ENCODE results near the gene ELF4.
A peak's percentile ranks its signal among the peaks of the same experiment; 100 is the strongest.
"Not testable (repeated sequence)": the region's sequence is repeated elsewhere in the genome, so short reads cannot be mapped to it uniquely, and the experiment has no call there.

ELF4 gene

GRCh38 chrX:130110379-130111219 lies at the start of gene ELF4:
TSS of gene ELF4 (minus strand) at chrX:130110497. CDS start at chrX:130081330, 29,167 bp downstream.
- peak; percentile 59 for DNase-seq (ENCODE audit: low spot score)

- no peak for DNase-seq (ENCODE audit: low spot score)
Observed at GRCh38 chrX:130159776-130160175, 49.5 kb upstream of the ELF4 start.

GRCh38 chrX:130158311-130158710 lies 48.0 kb upstream of the ELF4 start:
- no peak for DNase-seq (ENCODE audit: low spot score)

- DNase-seq (ENCODE audit: low spot score): no peak
Observed at GRCh38 chrX:130155564-130155963, 45.3 kb upstream of the ELF4 start.

- no peak for DNase-seq (ENCODE audit: low spot score)
Observed at GRCh38 chrX:130147631-130148030, 37.3 kb upstream of the ELF4 start.

GRCh38 chrX:130145123-130145522 lies 34.8 kb upstream of the ELF4 start:
- no peak for DNase-seq (ENCODE audit: low spot score)

GRCh38 chrX:130144509-130144908 lies 34.2 kb upstream of the ELF4 start:
- DNase-seq (ENCODE audit: low spot score): no peak

- DNase-seq (ENCODE audit: low spot score): no peak
Observed at GRCh38 chrX:130139474-130140201, 29.3 kb upstream of the ELF4 start.

- DNase-seq (ENCODE audit: low spot score): no peak
Observed at GRCh38 chrX:130136961-130137360, 26.7 kb upstream of the ELF4 start.

- no peak for DNase-seq (ENCODE audit: low spot score)
Observed at GRCh38 chrX:130136496-130136895, 26.2 kb upstream of the ELF4 start.

GRCh38 chrX:130130990-130131389 lies 20.7 kb upstream of the ELF4 start:
- no peak for DNase-seq (ENCODE audit: low spot score)

GRCh38 chrX:130125091-130125874 lies 15.0 kb upstream of the ELF4 start:
- DNase-seq (ENCODE audit: low spot score): no peak

- no peak for DNase-seq (ENCODE audit: low spot score)
Observed at GRCh38 chrX:130124577-130124976, 14.3 kb upstream of the ELF4 start.

GRCh38 chrX:130121505-130121800 lies 11.2 kb upstream of the ELF4 start:
- DNase-seq (ENCODE audit: low spot score): no peak

- peak; percentile 80 for DNase-seq (ENCODE audit: low spot score)
Observed at GRCh38 chrX:130120746-130121504, 10.6 kb upstream of the ELF4 start.

GRCh38 chrX:130120321-130120731 lies 10.0 kb upstream of the ELF4 start:
- DNase-seq (ENCODE audit: low spot score): no peak

GRCh38 chrX:130119312-130119898 lies 9.1 kb upstream of the ELF4 start:
- no peak for DNase-seq (ENCODE audit: low spot score)

GRCh38 chrX:130118441-130119311 lies 8.4 kb upstream of the ELF4 start:
- peak; percentile 34 for DNase-seq (ENCODE audit: low spot score)

GRCh38 chrX:130117166-130117565 lies 6.9 kb upstream of the ELF4 start:
- DNase-seq (ENCODE audit: low spot score): no peak

- not testable (repeated sequence) for DNase-seq (ENCODE audit: low spot score)
Observed at GRCh38 chrX:130115119-130115885, 5.0 kb upstream of the ELF4 start.

All from AG08395 (cell line).